WTC11 (cell line): ENCODE data around the gene STKLD1. TPM values are rescaled to one million over a fixed set of nuclear protein-coding genes. Genes with fewer than 3 reads are reported as not detected.

ENCODE experiments used
- CREB1 ChIP-seq: sonication (generic); formaldehyde crosslinking; IDR thresholded peaks from 2 replicates; pipeline ENCODE4 v1.8.0; 2023; ENCODE audit warnings: mild to moderate bottlenecking, missing genetic modification reagents
- ELF4 ChIP-seq: sonication (generic); formaldehyde crosslinking; IDR thresholded peaks from 2 replicates; pipeline ENCODE4 v1.8.1; 2022; ENCODE audit warnings: low read depth, mild to moderate bottlenecking, moderate library complexity, missing genetic modification reagents
- GABPB1 ChIP-seq: sonication (generic); formaldehyde crosslinking; IDR thresholded peaks from 2 replicates; pipeline ENCODE4 v1.8.1; 2023; ENCODE audit warnings: mild to moderate bottlenecking, missing genetic modification reagents
- GRHL2 ChIP-seq: fragments of 250-450 bp; sonication (Bioruptor Pico); IDR thresholded peaks from 2 replicates; pipeline ENCODE4 v1.8.0; 2022; ENCODE audit warnings: mild to moderate bottlenecking, moderate library complexity; ENCODE audit not compliant: insufficient replicate concordance, severe bottlenecking
- GTF2I ChIP-seq: fragments of 250-450 bp; sonication (Bioruptor Pico); conservative IDR thresholded peaks from 2 replicates; pipeline ENCODE4 v1.4.0; 2021; ENCODE audit warnings: mild to moderate bottlenecking
- IRF2 ChIP-seq: sonication (generic); formaldehyde crosslinking; IDR thresholded peaks from 2 replicates; pipeline ENCODE4 v1.8.0; 2022; ENCODE audit warnings: low read depth, missing genetic modification reagents, borderline replicate concordance
- KAT7 ChIP-seq: sonication (generic); formaldehyde crosslinking; IDR thresholded peaks from 2 replicates; pipeline ENCODE4 v1.8.1; 2023; ENCODE audit warnings: missing genetic modification reagents, mild to moderate bottlenecking, borderline replicate concordance
- MYBL2 ChIP-seq: sonication (generic); formaldehyde crosslinking; IDR thresholded peaks from 2 replicates; pipeline ENCODE4 v1.8.1; 2023; ENCODE audit warnings: mild to moderate bottlenecking, moderate library complexity, missing genetic modification reagents
- NFYB ChIP-seq: sonication (generic); formaldehyde crosslinking; conservative IDR thresholded peaks from 2 replicates; pipeline ENCODE4 v1.8.0; 2022; ENCODE audit warnings: low read depth, missing genetic modification reagents
- NR3C1 ChIP-seq: sonication (generic); formaldehyde crosslinking; conservative IDR thresholded peaks from 2 replicates; pipeline ENCODE4 v1.8.1; 2023; ENCODE audit warnings: low read depth, mild to moderate bottlenecking, missing genetic modification reagents
- OVOL2 ChIP-seq: fragments of 250-450 bp; sonication (Bioruptor Pico); IDR thresholded peaks from 2 replicates; pipeline ENCODE4 v1.9.0; 2021; ENCODE audit warnings: mild to moderate bottlenecking, borderline replicate concordance
- RELA ChIP-seq: sonication (generic); formaldehyde crosslinking; IDR thresholded peaks from 2 replicates; pipeline ENCODE4 v1.8.1; 2022; ENCODE audit warnings: missing genetic modification reagents, mild to moderate bottlenecking, borderline replicate concordance
- SMAD4 ChIP-seq: sonication (generic); formaldehyde crosslinking; IDR thresholded peaks from 2 replicates; pipeline ENCODE4 v1.8.0; 2022; ENCODE audit warnings: mild to moderate bottlenecking, missing genetic modification reagents
- ZBTB21 ChIP-seq: sonication (generic); formaldehyde crosslinking; IDR thresholded peaks from 2 replicates; pipeline ENCODE4 v1.8.1; 2023; ENCODE audit warnings: mild to moderate bottlenecking, missing genetic modification reagents, borderline replicate concordance
- ZNF232 ChIP-seq: sonication (generic); formaldehyde crosslinking; IDR thresholded peaks from 2 replicates; pipeline ENCODE4 v1.8.0; 2022; ENCODE audit warnings: mild to moderate bottlenecking, missing genetic modification reagents
- ZNF317 ChIP-seq: sonication (generic); formaldehyde crosslinking; IDR thresholded peaks from 2 replicates; pipeline ENCODE4 v1.8.1; 2023; ENCODE audit warnings: low read depth, mild to moderate bottlenecking, moderate library complexity, missing genetic modification reagents, borderline replicate concordance
- ZNF423 ChIP-seq: fragments of 250-450 bp; sonication (Bioruptor Pico); IDR thresholded peaks from 2 replicates; pipeline ENCODE4 v2.1.2; 2022; ENCODE audit warnings: mild to moderate bottlenecking, moderate library complexity
- total RNA-seq: library from RNA; stranded (reverse); gene quantifications from 3 replicates; pipeline ENCODE4 v1.2.3, GENCODE V29; 2021
- TF ChIP-seq, protein P1 (sequence below): sonication (generic); formaldehyde crosslinking; IDR thresholded peaks from 2 replicates; pipeline ENCODE4 v1.8.0; 2023; ENCODE audit warnings: missing genetic modification reagents, mild to moderate bottlenecking, borderline replicate concordance
- TF ChIP-seq, protein P2 (sequence below): fragments of 250-450 bp; sonication (Bioruptor Pico); IDR thresholded peaks from 2 replicates; pipeline ENCODE4 v2.1.2; 2022; ENCODE audit warnings: mild to moderate bottlenecking, moderate library complexity
- TF ChIP-seq, protein P3 (sequence below): sonication (generic); formaldehyde crosslinking; IDR thresholded peaks from 2 replicates; pipeline ENCODE4 v1.8.0; 2022; ENCODE audit warnings: mild to moderate bottlenecking, missing genetic modification reagents
- TF ChIP-seq, protein P4 (sequence below): sonication (generic); formaldehyde crosslinking; IDR thresholded peaks from 2 replicates; pipeline ENCODE4 v1.8.0; 2023; ENCODE audit warnings: missing genetic modification reagents
- TF ChIP-seq, protein P5 (sequence below): sonication (generic); formaldehyde crosslinking; IDR thresholded peaks from 2 replicates; pipeline ENCODE4 v1.8.1; 2022; ENCODE audit warnings: mild to moderate bottlenecking, moderate library complexity, missing genetic modification reagents
- TF ChIP-seq, protein P6 (sequence below): sonication (generic); formaldehyde crosslinking; IDR thresholded peaks from 2 replicates; pipeline ENCODE4 v1.8.1; 2023; ENCODE audit warnings: mild to moderate bottlenecking, missing genetic modification reagents
- TF ChIP-seq, protein P7 (sequence below): fragments of 250-450 bp; sonication (Bioruptor Pico); conservative IDR thresholded peaks from 2 replicates; pipeline ENCODE4 v1.9.0; 2021; ENCODE audit warnings: mild to moderate bottlenecking

Gene STKLD1
- total RNA-seq, 1 experiment from 2014 or later: 0.98 TPM

DNA sequence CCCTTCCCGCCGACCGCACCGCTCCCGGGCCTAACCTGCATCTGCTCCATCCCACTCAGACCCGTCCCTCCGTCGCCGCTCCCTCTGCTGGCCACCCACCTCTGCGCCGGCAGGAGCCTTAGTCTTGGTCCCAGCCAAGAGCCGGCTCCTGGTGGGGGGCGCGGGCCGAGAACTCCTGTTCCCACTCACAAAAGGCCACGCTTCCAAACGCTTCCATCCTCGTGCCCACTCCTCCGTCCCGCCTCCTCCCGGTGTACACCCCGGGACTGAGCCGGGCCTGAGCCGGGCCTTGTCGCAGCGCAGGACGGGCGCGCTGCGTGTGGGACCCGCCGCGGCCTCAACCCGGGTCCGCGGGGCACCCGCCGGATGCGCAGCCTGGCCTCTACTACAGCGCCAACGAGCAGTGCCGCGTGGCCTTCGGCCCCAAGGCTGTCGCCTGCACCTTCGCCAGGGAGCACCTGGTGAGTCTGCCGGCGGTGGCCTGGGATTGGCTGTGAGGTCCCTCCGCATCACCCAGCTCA lies 53.5 kb downstream of the STKLD1 start (continued):
- TF ChIP-seq, protein P1, sequence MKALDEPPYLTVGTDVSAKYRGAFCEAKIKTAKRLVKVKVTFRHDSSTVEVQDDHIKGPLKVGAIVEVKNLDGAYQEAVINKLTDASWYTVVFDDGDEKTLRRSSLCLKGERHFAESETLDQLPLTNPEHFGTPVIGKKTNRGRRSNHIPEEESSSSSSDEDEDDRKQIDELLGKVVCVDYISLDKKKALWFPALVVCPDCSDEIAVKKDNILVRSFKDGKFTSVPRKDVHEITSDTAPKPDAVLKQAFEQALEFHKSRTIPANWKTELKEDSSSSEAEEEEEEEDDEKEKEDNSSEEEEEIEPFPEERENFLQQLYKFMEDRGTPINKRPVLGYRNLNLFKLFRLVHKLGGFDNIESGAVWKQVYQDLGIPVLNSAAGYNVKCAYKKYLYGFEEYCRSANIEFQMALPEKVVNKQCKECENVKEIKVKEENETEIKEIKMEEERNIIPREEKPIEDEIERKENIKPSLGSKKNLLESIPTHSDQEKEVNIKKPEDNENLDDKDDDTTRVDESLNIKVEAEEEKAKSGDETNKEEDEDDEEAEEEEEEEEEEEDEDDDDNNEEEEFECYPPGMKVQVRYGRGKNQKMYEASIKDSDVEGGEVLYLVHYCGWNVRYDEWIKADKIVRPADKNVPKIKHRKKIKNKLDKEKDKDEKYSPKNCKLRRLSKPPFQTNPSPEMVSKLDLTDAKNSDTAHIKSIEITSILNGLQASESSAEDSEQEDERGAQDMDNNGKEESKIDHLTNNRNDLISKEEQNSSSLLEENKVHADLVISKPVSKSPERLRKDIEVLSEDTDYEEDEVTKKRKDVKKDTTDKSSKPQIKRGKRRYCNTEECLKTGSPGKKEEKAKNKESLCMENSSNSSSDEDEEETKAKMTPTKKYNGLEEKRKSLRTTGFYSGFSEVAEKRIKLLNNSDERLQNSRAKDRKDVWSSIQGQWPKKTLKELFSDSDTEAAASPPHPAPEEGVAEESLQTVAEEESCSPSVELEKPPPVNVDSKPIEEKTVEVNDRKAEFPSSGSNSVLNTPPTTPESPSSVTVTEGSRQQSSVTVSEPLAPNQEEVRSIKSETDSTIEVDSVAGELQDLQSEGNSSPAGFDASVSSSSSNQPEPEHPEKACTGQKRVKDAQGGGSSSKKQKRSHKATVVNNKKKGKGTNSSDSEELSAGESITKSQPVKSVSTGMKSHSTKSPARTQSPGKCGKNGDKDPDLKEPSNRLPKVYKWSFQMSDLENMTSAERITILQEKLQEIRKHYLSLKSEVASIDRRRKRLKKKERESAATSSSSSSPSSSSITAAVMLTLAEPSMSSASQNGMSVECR (CRISPR knock-in tag): peak; percentile 33; the same call in 1 of the 2 replicates
- TF ChIP-seq ZNF423 (CRISPR knock-in tag) (0 out of 2 replicates have a peak, but pooled peaks have one; percentile 30), GTF2I (no peak), MYBL2 (CRISPR knock-in tag) (peak; percentile 76; the same call in 1 of the 2 replicates), ZNF317 (peak; percentile 63; the same call in 1 of the 2 replicates), OVOL2 (CRISPR knock-in tag) (no peak), ELF4 (CRISPR knock-in tag) (0 out of 2 replicates have a peak, but pooled peaks have one; percentile 49), SMAD4 (CRISPR knock-in tag) (0 out of 2 replicates have a peak, but pooled peaks have one; percentile 22), NR3C1 (no peak), IRF2 (CRISPR knock-in tag) (no peak), KAT7 (CRISPR knock-in tag) (0 out of 2 replicates have a peak, but pooled peaks have one; percentile 91), RELA (CRISPR knock-in tag) (peak; percentile 86; the same call in 1 of the 2 replicates), ZNF232 (CRISPR knock-in tag) (no peak), GRHL2 (CRISPR knock-in tag) (no peak), ZBTB21 (CRISPR knock-in tag) (0 out of 2 replicates have a peak, but pooled peaks have one; percentile 49), GABPB1 (CRISPR knock-in tag) (no peak), NFYB (CRISPR knock-in tag) (peak; percentile 45; the same call in 1 of the 2 replicates), CREB1 (no peak)
- TF ChIP-seq, protein P2, sequence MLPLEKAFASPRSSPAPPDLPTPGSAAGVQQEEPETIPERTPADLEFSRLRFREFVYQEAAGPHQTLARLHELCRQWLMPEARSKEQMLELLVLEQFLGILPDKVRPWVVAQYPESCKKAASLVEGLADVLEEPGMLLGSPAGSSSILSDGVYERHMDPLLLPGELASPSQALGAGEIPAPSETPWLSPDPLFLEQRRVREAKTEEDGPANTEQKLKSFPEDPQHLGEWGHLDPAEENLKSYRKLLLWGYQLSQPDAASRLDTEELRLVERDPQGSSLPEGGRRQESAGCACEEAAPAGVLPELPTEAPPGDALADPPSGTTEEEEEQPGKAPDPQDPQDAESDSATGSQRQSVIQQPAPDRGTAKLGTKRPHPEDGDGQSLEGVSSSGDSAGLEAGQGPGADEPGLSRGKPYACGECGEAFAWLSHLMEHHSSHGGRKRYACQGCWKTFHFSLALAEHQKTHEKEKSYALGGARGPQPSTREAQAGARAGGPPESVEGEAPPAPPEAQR: no peak
- TF ChIP-seq, protein P3, sequence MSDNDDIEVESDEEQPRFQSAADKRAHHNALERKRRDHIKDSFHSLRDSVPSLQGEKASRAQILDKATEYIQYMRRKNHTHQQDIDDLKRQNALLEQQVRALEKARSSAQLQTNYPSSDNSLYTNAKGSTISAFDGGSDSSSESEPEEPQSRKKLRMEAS (CRISPR knock-in tag): peak; percentile 93; the same call in 1 of the 2 replicates
- TF ChIP-seq, protein P4, sequence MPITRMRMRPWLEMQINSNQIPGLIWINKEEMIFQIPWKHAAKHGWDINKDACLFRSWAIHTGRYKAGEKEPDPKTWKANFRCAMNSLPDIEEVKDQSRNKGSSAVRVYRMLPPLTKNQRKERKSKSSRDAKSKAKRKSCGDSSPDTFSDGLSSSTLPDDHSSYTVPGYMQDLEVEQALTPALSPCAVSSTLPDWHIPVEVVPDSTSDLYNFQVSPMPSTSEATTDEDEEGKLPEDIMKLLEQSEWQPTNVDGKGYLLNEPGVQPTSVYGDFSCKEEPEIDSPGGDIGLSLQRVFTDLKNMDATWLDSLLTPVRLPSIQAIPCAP: no peak
- TF ChIP-seq, protein P5, sequence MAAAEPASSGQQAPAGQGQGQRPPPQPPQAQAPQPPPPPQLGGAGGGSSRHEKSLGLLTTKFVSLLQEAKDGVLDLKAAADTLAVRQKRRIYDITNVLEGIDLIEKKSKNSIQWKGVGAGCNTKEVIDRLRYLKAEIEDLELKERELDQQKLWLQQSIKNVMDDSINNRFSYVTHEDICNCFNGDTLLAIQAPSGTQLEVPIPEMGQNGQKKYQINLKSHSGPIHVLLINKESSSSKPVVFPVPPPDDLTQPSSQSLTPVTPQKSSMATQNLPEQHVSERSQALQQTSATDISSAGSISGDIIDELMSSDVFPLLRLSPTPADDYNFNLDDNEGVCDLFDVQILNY (CRISPR knock-in tag): peak; percentile 57; the same call in 1 of the 2 replicates
- TF ChIP-seq, protein P6, sequence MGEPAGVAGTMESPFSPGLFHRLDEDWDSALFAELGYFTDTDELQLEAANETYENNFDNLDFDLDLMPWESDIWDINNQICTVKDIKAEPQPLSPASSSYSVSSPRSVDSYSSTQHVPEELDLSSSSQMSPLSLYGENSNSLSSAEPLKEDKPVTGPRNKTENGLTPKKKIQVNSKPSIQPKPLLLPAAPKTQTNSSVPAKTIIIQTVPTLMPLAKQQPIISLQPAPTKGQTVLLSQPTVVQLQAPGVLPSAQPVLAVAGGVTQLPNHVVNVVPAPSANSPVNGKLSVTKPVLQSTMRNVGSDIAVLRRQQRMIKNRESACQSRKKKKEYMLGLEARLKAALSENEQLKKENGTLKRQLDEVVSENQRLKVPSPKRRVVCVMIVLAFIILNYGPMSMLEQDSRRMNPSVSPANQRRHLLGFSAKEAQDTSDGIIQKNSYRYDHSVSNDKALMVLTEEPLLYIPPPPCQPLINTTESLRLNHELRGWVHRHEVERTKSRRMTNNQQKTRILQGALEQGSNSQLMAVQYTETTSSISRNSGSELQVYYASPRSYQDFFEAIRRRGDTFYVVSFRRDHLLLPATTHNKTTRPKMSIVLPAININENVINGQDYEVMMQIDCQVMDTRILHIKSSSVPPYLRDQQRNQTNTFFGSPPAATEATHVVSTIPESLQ (CRISPR knock-in tag): no peak
- TF ChIP-seq, protein P7, sequence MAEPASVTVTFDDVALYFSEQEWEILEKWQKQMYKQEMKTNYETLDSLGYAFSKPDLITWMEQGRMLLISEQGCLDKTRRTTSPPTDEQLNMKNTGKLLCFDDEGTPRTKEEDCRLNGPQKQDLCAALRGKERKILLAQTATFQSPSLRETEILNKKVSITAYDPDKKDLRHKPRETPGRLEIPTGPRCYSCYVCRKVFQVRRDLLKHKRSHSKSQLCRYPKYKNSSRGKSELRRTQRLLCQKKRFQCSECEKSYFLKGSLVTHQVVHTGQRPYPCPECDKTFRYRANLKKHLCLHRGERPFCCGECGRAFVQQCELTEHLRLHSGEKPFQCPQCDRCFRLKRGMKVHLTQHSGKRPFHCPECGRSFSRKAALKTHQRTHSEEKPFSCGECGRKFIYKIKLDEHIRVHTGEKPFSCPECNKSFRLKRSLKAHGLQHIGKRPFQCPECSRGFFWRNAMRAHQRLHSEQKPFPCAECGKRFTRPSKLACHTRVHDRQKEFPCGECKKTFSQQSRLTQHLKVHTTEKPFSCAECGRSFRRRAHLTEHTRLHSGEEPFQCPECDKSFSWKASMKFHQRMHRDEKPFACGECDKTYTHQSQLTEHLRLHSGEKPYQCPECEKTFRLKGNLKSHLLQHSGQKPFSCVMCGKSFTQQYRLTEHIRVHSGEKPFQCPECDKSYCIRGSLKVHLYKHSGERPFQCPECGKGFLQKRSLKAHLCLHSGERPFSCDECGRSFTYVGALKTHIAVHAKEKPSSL (CRISPR knock-in tag): no peak
